T-helper 1 cell treated with Interleukin-12 subunit alpha and Interleukin-12 subunit beta and Interleukin-4 antibody, amounts not matched to agents 30 μg/mL and 1 μg/mL, for 36 hours (primary cell): Measurements from ENCODE around the gene SLC39A11.
"Not testable (repeated sequence)": the region's sequence is repeated elsewhere in the genome, so short reads cannot be mapped to it uniquely, and the experiment has no call there.

Experiments used
- H3K27ac Mint-ChIP-seq: one replicate; pipeline ENCODE4 v1.8.0; 2021; ENCODE audit warnings: mild to moderate bottlenecking, mixed read lengths
- H3K27me3 Mint-ChIP-seq: one replicate; pipeline ENCODE4 v1.8.0; 2021; ENCODE audit warnings: low read depth, mixed read lengths
- H3K36me3 Mint-ChIP-seq: one replicate; pipeline ENCODE4 v1.8.0; 2021; ENCODE audit warnings: low read depth, mixed read lengths
- H3K4me1 Mint-ChIP-seq: one replicate; pipeline ENCODE4 v1.8.0; 2021; ENCODE audit warnings: low read depth, mixed read lengths
- H3K4me3 Mint-ChIP-seq: one replicate; pipeline ENCODE4 v1.8.0; 2021; ENCODE audit warnings: mild to moderate bottlenecking, moderate library complexity, mixed read lengths
- H3K9me3 Mint-ChIP-seq: one replicate; pipeline ENCODE4 v1.8.0; 2021; ENCODE audit warnings: mixed read lengths

SLC39A11 gene

GRCh38 chr17:73097973-73098765, 5.7 kb upstream of the SLC39A11 start:
- H3K4me3 Mint-ChIP-seq, H3K36me3 Mint-ChIP-seq, H3K9me3 Mint-ChIP-seq, H3K4me1 Mint-ChIP-seq, H3K27ac Mint-ChIP-seq: not testable (repeated sequence)
- peaks cover 12% of the 10 kb centered on the region for H3K27me3 Mint-ChIP-seq

- Mint-ChIP-seq H3K27me3 (peaks cover 12% of the 10 kb centered on the region), H3K4me3 (no peak overlapping the region), H3K27ac (no peak overlapping the region), H3K36me3 (no peaks in the 10 kb centered on the region), H3K9me3 (no peaks in the 10 kb centered on the region), H3K4me1 (peaks cover 7% of the 10 kb centered on the region)
Measured at GRCh38 chr17:73096866-73097265, 4.4 kb upstream of the SLC39A11 start.

- H3K36me3 Mint-ChIP-seq, result no peaks in the 10 kb centered on the region
- no peak overlapping the region for H3K27ac Mint-ChIP-seq
- H3K27me3 Mint-ChIP-seq, result peaks cover 12% of the 10 kb centered on the region
- H3K4me1 Mint-ChIP-seq, result peaks cover 12% of the 10 kb centered on the region
- no peak overlapping the region for H3K4me3 Mint-ChIP-seq
- no peaks in the 10 kb centered on the region for H3K9me3 Mint-ChIP-seq
Measured at GRCh38 chr17:73096211-73096610, 3.7 kb upstream of the SLC39A11 start.

- Mint-ChIP-seq H3K4me1 (peaks cover 18% of the 10 kb centered on the region), H3K27ac (no peak overlapping the region), H3K4me3 (no peak overlapping the region), H3K9me3 (no peaks in the 10 kb centered on the region), H3K36me3 (no peaks in the 10 kb centered on the region), H3K27me3 (peaks cover 8% of the 10 kb centered on the region)
Measured at GRCh38 chr17:73093286-73093685, 798 bp upstream of the SLC39A11 start.

GRCh38 chr17:73091770-73092522, 542 bp downstream of the SLC39A11 start:
- Mint-ChIP-seq H3K9me3 (no peaks in the 10 kb centered on the region), H3K4me1 (peaks cover 18% of the 10 kb centered on the region), H3K4me3 (peak overlapping the region; percentile 99), H3K27ac (peak overlapping the region; percentile 98), H3K27me3 (peaks cover 8% of the 10 kb centered on the region), H3K36me3 (peaks cover 7% of the 10 kb centered on the region)

- Mint-ChIP-seq H3K4me3 (peak overlapping the region; percentile 99), H3K27ac (no peak overlapping the region)
Measured at GRCh38 chr17:73091410-73091769, 1.1 kb downstream of the SLC39A11 start.

GRCh38 chr17:73090396-73091202, 1.9 kb downstream of the SLC39A11 start:
- Mint-ChIP-seq H3K4me3 (peak overlapping the region; percentile 19), H3K27ac (no peak overlapping the region), H3K36me3 (peaks cover 14% of the 10 kb centered on the region), H3K9me3 (no peaks in the 10 kb centered on the region), H3K27me3 (peaks cover 5% of the 10 kb centered on the region), H3K4me1 (peaks cover 20% of the 10 kb centered on the region)

More at GRCh38 chr17:73091410-73091769, 1.1 kb downstream of the SLC39A11 start:
- peaks cover 7% of the 10 kb centered on the region for H3K36me3 Mint-ChIP-seq
- H3K27me3 Mint-ChIP-seq, result peaks cover 8% of the 10 kb centered on the region
- H3K9me3 Mint-ChIP-seq, result no peaks in the 10 kb centered on the region
- peaks cover 18% of the 10 kb centered on the region for H3K4me1 Mint-ChIP-seq

- H3K27ac Mint-ChIP-seq, result no peak overlapping the region
- H3K36me3 Mint-ChIP-seq, result peaks cover 17% of the 10 kb centered on the region
- peaks cover 20% of the 10 kb centered on the region for H3K4me1 Mint-ChIP-seq
- no peaks in the 10 kb centered on the region for H3K27me3 Mint-ChIP-seq
- H3K4me3 Mint-ChIP-seq, result peak overlapping the region; percentile 2
- H3K9me3 Mint-ChIP-seq, result no peaks in the 10 kb centered on the region
Measured at GRCh38 chr17:73089322-73090317, 2.9 kb downstream of the SLC39A11 start.

GRCh38 chr17:73088561-73088960, 3.9 kb downstream of the SLC39A11 start:
- Mint-ChIP-seq H3K27ac (no peak overlapping the region), H3K9me3 (peaks cover 2% of the 10 kb centered on the region), H3K36me3 (peaks cover 22% of the 10 kb centered on the region), H3K27me3 (no peaks in the 10 kb centered on the region), H3K4me1 (peaks cover 20% of the 10 kb centered on the region), H3K4me3 (no peak overlapping the region)

- H3K4me3 Mint-ChIP-seq, result no peak overlapping the region
- peaks cover 11% of the 10 kb centered on the region for H3K9me3 Mint-ChIP-seq
- H3K4me1 Mint-ChIP-seq, result peaks cover 2% of the 10 kb centered on the region
- no peak overlapping the region for H3K27ac Mint-ChIP-seq
- H3K27me3 Mint-ChIP-seq, result no peaks in the 10 kb centered on the region
- peaks cover 48% of the 10 kb centered on the region for H3K36me3 Mint-ChIP-seq
Measured at GRCh38 chr17:73083432-73083831, 9.1 kb downstream of the SLC39A11 start.

GRCh38 chr17:73074566-73074965, 17.9 kb downstream of the SLC39A11 start:
- H3K4me1 Mint-ChIP-seq, result no peaks in the 10 kb centered on the region
- no peak overlapping the region for H3K4me3 Mint-ChIP-seq
- H3K9me3 Mint-ChIP-seq, result no peaks in the 10 kb centered on the region
- no peaks in the 10 kb centered on the region for H3K27me3 Mint-ChIP-seq
- H3K36me3 Mint-ChIP-seq, result peaks cover 10% of the 10 kb centered on the region
- no peak overlapping the region for H3K27ac Mint-ChIP-seq

- no peaks in the 10 kb centered on the region for H3K27me3 Mint-ChIP-seq
- no peaks in the 10 kb centered on the region for H3K9me3 Mint-ChIP-seq
- no peak overlapping the region for H3K4me3 Mint-ChIP-seq
- H3K36me3 Mint-ChIP-seq, result peaks cover 8% of the 10 kb centered on the region
- H3K4me1 Mint-ChIP-seq, result no peaks in the 10 kb centered on the region
- H3K27ac Mint-ChIP-seq, result no peak overlapping the region
Measured at GRCh38 chr17:73072219-73072962, 20.1 kb downstream of the SLC39A11 start.
